HL-60 (cell line): ENCODE data around the gene CLN6.
"Not testable (repeated sequence)": the region's sequence is repeated elsewhere in the genome, so short reads cannot be mapped to it uniquely, and the experiment has no call there.

Experiments
- DNase-seq, 2 experiments: peaks; one replicate each; pipeline ENCODE4 v3.0.0-alpha.2; 2010 to 2020; ENCODE audit warnings: low read depth in 1 of 2, low spot score in 1 of 2
- H3K27ac ChIP-seq: fragments of 250-450 bp; sonication (Bioruptor Pico); replicated peaks from 2 replicates; pipeline ENCODE4 v1.5.1; 2020; ENCODE audit warnings: mild to moderate bottlenecking, moderate library complexity
- H3K27me3 ChIP-seq: fragments of 250-450 bp; sonication (Bioruptor Pico); 2 replicates; pipeline ENCODE4 v1.5.1; 2021; ENCODE audit warnings: mild to moderate bottlenecking, moderate library complexity; ENCODE audit not compliant: insufficient read depth, poor library complexity, severe bottlenecking
- H3K4me3 ChIP-seq: replicated peaks from 2 replicates; pipeline ENCODE4 v1.5.1; 2011; ENCODE audit warnings: mild to moderate bottlenecking, control low read depth, low read length; ENCODE audit not compliant: insufficient read depth
- CTCF ChIP-seq: IDR thresholded peaks from one replicate; pipeline ENCODE4 v1.5.1; 2011; ENCODE audit warnings: low read length, control low read depth, inconsistent platforms; ENCODE audit not compliant: insufficient read depth
- GABPA ChIP-seq: IDR thresholded peaks from 2 replicates; pipeline ENCODE4 v1.6.1; 2012; ENCODE audit warnings: low read depth
- POLR2AphosphoS5 ChIP-seq: IDR thresholded peaks from 2 replicates; pipeline ENCODE4 v1.6.1; 2012; ENCODE audit warnings: low read depth
- REST ChIP-seq: IDR thresholded peaks from 2 replicates; pipeline ENCODE4 v1.6.1; 2012; ENCODE audit warnings: low read depth; ENCODE audit not compliant: insufficient replicate concordance
- SPI1 ChIP-seq: IDR thresholded peaks from 2 replicates; pipeline ENCODE4 v1.6.1; 2012; ENCODE audit warnings: low read depth, mild to moderate bottlenecking, borderline replicate concordance

The CLN6 gene

GRCh38 chr15:68173119-68173518, 56.4 kb downstream of the CLN6 start:
- TF ChIP-seq GABPA (no peak), POLR2AphosphoS5 (no peak), CTCF (no peak), SPI1 (no peak), REST (no peak)
- H3K27me3 ChIP-seq: no peaks in the 10 kb centered on the region
- DNase-seq: no peak
- no peak overlapping the region for H3K4me3 ChIP-seq
- no peak overlapping the region for H3K27ac ChIP-seq

- not testable (repeated sequence) for DNase-seq
Measured at GRCh38 chr15:68172037-68172436, 57.5 kb downstream of the CLN6 start.

GRCh38 chr15:68166847-68167246, 62.7 kb downstream of the CLN6 start:
- TF ChIP-seq REST (no peak), GABPA (no peak), SPI1 (no peak), CTCF (no peak), POLR2AphosphoS5 (no peak)
- DNase-seq: no peak
- no peak overlapping the region for H3K27ac ChIP-seq
- no peak overlapping the region for H3K4me3 ChIP-seq
- no peaks in the 10 kb centered on the region for H3K27me3 ChIP-seq

More at GRCh38 chr15:68172037-68172436, 57.5 kb downstream of the CLN6 start:
- not testable (repeated sequence) for H3K27me3 ChIP-seq, H3K27ac ChIP-seq, H3K4me3 ChIP-seq

- Histone ChIP-seq H3K27me3 (no peaks in the 10 kb centered on the region), H3K4me3 (no peak overlapping the region), H3K27ac (no peak overlapping the region)
- TF ChIP-seq REST: no peak
- no peak for TF ChIP-seq POLR2AphosphoS5
- TF ChIP-seq CTCF: no peak
- no peak for TF ChIP-seq SPI1
- TF ChIP-seq GABPA: no peak
- no peak for DNase-seq
Measured at GRCh38 chr15:68163191-68163590, 66.3 kb downstream of the CLN6 start.
